ENCODE data around the gene VPS37C.
"Not testable (repeated sequence)": the region's sequence is repeated elsewhere in the genome, so short reads cannot be mapped to it uniquely, and the experiment has no call there.

VPS37C gene

DNA sequence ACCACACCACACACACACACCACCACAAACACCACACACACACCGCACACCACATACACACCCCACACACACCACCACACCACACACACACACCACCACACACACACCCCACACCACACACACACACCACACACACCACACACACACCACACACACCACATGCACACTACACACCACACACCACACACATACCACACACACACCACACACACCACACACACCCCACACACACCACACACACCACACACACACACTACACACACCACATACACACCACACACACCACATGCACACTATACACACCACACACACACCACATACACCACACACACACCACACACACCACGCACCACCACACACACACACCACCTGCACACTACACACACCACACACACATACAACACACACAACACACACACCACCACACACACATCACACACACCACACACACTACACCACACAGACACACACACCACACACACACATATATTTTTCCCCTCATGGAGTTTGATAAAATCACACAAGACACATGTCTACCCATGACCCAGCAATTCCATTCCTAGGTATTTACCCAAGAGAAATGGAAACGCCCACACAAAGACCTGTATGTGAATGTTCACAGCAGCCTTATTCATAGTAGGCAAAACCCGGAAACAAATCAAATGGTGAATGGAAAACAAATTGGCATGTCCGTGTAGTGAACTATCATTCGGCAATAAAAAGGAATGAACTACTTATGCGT is 44.6 kb downstream of the VPS37C start:
- no peak for DNase-seq (ENCODE audit: low spot score)

DNA sequence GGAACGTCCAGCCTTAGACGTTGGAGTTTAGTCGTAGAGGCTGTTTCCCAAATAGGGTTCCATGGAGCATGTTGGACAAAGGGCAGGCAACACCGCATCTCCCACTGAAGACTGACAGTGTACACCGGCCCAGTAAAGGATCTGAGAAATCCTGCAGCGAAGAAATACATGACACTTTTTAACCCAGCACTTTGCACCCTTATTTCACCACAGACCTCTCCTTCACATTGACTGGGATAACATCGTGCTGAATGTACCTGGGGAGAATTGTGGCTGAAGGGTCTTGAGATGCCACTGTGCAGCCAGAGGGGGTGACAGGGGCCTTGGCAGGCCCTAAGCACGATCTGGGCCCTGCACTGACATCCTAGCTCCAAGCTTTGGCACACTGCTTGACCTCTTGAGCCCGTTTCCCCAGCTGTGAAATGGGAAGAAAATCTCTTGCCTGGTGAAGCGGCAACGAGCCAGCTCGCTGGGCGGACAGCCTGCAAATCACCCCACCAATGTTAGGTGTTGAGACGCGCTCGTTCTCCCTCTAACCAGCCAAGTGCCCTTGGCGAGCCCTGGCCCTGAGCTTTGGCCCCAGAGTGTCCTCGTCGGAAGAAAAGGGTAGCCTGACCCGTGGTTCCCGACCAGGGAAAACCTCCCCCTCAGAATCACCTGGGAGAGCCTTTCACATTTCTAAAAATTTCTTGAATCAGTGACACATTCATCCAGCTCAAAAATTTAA is 45.6 kb downstream of the VPS37C start:
- no peak for DNase-seq (ENCODE audit: low spot score)

DNA sequence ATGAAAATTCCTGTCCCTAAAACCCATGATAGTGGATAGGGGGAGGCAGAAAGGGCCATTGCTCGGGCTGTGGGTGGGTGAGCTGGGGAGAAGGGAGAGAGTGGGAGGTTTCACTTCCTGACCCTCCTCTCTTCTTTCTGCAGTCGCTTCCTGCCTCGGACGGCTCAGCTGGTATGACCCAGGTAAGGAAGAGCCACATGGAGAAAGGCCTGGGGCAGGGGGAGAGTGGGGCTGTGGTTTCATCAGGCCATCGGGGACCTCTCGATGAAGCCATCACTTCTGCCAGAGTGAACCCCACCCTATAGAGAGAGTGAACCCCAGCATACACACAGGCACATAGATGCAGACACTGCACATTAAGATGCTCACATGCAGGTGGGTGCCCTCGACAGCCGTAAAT is 46.3 kb downstream of the VPS37C start:
- DNase-seq (ENCODE audit: low spot score) = no peak

DNA sequence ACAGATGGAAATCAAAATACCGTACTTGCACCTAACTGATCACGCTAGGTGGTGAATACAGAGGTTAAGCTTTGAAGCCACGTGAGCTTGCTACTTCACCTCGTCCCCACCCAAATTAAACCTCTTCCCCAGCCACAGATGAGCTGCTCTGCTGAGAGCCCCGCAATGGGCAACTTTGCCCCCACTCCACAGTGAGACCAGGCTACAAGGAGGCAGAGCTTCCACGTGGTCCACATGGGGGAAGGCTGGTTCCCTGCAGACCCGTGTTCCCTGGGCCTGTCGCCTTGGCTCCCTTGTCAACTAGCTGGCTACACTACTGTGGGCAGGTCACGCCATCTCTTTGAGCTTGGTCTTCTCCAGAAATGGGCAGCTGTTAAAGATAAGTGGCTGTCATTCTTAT is 48.0 kb downstream of the VPS37C start:
- DNase-seq (ENCODE audit: low spot score) = no peak

DNA sequence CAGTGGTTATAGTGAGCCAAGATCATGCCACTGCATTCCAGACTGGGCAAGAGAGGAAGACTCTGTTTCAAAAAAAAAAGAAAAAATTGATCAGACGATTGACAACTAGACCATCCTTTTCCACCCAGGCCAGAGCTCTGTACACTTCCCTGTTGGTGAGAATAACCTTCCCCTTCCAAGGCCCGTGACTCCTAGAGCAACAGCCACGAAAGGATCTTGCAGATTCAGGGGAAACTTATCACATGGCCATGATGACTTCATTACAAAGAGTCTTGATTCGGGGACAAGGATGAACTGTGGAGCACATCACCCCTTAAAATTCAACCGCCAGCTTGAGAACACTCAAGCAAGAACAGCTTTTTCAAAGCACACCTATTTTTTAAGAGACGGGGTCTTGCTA is 48.7 kb downstream of the VPS37C start:
- DNase-seq (ENCODE audit: low spot score) = no peak

DNA sequence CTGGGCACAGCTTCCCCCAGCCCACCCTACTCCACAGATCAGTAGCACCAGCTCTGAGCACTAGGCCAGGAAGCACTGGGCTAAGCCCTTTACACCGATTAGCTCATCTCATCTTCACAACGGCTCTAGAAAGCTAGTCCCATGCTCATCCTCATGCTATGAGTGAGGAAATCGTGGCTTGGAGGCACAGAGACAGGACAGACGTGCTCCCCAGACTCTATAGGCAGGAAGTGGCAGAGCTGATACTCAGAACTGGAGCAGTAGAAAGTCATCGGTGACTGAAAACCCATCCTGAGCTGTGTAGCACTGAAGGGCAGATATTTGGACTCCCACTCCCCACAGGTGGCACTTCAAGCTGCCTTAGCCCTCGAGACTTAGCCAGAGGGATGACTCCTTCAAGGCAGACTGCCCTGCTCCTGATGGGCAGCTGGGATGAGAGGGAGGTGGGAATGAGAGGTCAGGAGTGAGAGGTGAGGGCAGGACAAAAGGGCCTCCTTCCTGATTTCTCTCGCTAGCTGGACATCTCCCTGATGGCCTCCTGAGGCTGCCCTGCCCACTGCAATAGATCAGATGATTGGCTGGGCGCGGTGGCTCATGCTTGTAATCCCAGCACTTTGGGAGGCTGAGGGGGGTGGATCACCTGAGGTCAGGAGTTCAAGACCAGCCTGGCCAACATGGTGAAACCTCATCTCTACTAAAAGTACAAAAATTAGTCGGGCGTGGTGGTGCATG is 49.3 kb downstream of the VPS37C start:
- no peak for DNase-seq (ENCODE audit: low spot score)

DNA sequence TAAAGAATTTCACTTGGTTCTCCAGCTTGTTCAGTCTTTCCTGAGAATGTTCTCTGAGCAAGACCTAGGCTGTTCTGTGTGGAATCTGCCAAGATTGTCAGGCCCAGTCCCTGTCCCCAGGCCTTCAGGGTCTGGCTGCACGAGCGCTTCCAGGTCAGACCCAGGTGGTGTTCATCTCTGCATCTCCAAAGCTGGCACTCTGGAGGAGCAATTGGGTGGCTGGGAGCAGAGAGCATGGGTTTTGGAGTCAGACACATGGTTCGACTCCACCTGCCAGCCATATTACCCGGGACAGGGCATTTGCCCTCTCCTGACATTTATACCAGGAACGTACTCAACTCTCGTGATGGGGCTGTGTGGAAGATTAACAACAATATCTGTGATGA is 50.2 kb downstream of the VPS37C start:
- no peak for DNase-seq (ENCODE audit: low spot score)

DNA sequence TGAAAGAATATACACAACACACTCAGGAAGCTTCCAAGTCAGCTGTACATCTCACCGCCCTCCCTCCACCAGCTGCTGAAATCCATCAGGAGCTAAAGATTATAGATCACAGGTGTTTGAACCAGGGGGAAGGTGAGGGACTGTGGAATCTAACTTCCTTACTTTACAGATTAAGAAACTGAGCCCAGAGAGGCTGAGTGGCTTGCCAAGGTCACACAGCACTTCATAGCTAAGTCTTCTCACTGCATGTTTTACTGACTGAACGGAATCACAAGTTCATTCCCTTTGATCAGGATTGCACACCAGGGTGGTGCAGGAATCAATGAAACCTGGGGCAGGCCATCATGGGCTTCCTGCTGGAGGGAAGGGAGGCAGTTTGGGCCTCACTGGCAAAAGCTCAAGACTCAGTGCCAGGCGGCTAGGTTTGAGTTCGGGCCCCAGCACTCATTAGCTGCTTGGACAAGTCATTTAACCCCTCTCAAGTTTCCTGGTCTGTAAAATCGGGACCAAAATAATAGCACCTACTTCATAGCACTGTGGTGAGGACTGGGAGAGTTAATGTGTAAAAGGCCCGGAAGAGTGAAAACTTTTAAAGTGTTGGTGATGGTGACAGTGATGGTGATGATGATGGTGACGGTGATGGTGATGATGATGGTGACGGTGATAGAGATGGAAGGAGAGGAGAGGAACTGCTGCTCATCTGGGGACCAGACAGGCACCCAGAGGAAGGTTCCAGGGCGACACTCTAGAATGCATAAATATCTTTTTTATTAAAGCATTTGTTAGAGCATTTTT is 50.8 kb downstream of the VPS37C start:
- DNase-seq (ENCODE audit: low spot score) = no peak

DNA sequence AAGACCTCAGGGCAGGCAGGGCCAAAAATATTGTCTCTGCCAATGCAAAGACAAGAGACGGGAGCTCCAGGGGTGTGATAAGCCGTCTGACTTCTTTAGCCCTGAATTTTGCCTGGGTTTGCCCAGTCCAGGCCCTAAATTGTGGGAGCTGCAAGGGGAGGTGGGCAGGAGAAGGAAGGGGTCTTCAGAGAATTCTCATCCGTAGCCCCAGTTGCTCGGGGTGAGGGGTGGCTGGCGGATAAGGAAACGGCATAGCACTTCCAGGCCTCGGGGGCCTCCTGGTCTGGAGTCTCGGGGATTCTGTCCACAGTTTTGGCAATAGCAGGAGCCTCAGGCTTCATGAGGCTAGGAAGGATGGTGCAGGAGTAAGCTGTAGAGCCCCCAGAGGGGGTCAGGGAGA is 51.6 kb downstream of the VPS37C start:
- DNase-seq (ENCODE audit: low spot score) = no peak

DNA sequence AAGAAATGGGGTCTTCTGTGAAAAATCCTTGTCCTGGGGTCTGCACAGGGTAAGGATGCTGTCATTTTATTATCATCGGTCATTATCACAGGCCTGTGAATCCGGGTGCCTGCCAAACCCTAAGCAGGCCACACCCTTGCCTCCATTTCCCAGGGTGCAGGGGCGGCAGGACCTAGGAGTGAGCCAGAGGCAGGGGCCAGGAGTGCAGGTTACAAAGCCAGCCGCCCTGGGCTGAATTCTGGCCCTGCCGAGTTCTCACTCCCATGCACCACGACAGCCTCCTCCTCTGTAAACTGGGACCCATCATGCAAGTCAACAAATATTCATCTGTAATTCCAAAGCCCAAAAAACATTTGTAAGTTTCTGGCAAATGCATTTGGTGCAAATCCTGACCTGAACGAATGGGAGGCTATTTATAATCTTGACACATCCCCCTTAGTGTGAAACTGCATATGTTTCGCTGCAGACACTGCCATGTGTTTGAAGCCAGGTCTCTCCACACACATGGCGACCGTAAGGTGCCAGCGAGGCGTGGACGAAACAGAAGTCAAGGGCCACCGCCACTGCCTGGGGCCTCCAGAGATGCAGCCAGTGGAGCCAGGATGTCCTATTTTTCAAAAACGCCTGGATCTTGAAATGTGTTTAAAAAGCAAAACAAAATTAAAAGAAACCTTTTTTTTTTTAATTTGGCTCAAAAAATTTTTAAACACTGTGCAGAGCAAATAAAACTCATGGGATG is 52.2 kb downstream of the VPS37C start:
- DNase-seq (ENCODE audit: low spot score) = no peak

DNA sequence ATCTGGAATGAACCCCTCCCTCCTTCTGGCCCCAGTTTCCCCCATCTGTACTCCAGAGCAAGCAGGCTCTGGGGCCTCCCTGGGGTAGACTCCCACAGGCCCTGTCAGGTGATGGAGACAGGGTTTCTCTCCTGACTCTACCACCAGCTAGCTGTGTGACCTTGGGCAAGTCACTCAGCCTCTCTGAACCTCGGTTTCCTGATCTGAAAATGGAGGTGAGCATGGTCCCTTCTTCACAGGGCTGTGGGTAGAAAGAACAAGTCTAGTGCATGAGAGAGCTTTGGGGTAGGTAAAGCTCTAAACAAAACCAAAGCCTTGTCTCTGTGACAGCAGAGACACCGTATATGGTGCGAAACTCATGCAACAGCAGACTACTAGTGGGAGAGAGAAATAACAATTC is 53.3 kb downstream of the VPS37C start:
- DNase-seq (ENCODE audit: low spot score) = no peak

DNA sequence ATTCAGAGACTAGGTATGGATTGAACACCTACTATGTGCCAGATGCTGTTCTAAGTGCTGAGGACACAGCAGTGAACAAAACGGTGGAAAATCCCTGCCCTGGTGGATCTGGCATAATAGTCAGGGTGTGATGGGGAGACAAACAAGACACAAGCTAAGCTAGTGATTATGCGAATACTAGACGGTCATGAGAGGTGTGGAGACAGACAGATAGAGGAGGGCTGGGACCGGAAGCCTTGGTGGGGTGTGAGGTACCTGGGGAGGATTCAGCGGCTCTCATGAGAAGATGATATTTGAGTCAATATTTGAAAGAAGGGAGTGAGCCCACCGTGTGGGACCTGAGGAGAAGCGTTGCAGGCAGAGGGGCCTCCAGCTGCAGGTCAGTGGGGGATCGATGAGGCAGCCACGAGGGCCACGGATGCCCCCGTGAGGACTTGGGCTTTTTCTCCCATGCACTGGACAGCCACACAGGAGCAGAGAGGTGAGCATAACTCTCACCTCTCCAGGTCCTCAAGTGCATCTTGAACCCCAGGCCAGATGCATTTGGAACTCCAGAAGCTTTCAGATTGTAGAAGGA is 54.2 kb downstream of the VPS37C start:
- no peak for DNase-seq (ENCODE audit: low spot score)

DNA sequence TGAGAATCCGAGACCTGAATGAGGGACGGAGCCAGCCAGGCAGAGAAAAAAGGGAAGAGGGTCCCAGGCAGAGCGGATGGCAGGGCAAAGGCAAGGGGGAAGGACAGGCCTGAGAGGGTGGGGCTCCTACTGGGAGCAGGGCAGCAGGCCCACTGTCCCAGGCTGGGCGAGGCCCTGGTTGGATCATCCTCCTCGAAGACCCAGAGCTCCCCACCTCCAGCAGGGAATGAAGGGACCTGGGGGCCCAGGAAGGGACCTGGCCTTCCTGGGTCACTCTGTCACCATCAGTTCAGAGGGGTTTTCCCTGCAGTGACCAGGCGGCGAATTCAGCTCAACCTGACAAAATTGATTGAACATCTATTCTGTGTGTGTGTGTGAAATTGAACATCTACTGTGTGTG is 54.9 kb downstream of the VPS37C start:
- DNase-seq (ENCODE audit: low spot score) = no peak

DNA sequence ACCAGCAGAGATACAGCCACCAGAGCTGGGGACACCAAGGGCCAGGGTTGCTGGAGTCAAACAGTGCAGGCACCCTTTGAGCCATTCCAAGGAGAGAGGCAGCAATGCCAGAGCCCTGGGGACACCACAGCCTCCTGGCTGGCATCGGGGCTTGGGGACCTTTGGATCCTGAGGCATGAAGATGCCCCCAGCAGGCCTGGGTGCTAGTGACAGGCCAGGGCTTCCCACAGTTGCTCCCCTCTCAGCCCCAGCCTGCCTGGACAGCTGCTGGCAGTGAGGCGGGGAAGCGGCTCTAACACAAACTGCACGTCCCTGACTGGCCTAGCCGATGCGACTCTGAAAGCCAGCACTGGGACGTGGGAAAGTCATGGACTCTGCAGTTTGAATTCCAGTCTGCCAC is 56.3 kb downstream of the VPS37C start:
- DNase-seq (ENCODE audit: low spot score) = no peak

DNA sequence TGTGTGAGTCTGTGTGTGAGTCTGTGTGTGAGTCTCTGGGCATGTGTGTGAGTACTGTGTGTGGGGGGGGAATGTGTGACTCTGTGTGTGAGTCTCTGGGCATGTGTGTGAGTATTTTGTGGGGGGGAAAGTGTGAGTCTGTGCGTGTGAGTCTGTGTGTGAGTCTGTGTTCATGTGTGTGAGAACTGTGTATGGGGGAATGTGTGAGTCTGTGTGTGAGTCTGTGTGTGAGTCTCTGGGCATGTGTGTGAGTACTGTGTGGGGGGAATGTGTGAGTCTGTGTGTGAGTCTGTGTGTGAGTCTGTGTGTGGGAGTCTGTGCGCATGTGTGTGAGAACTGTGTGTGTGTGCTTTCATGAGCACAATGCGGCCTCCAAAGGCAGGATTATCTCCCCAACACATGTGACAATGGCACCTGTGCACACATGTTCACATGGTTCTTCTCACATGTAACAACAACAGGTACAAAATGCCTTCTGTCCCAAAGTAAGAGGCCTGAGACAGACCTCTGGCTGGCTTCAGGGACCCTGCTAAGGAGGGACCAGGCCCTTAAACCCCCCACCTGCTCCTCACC is 57.3 kb downstream of the VPS37C start:
- DNase-seq (ENCODE audit: low spot score) = no peak

DNA sequence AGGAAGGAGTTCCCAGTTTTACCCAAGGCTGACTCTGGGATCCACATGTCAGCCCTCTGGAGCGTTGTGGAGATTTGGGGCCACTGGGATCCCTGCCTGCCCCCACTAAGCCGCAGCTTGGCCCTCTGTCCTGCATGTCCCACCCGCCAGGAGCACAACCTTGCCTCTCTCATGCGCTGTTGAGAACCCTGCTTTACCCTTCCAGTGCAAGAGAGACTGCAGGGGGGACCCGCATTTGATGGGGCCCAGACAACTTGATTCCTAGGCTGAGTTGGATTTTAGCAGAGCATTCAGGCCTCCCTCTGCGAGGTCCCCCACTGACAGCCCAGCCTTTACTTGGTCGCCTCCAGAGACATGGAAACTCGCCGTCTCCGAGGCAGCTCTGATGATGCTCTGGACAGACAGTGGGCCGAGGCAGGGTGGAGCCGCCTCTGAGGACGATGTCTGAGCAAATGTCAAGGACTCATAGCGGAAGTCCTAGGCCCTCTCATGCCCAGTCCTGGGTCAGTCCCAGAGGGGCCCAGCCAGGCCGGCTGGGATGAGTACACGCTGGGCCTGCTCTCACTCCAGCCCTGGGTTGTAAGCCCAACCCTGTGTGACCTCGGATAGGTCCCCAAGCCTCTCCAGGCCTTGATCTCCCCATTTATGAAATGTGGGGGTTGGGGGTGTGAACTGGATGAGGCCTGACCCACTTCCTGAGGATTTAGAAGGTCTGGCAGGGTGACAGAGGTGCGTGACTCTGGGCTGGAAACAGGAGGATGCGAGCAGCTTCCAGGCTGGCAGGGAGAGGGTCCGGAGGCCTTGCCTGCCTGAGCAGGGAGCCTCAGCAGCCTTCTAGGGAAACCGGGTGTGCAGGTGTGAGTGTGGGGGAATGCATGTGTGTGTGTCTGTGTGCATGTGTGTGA is 58.3 kb downstream of the VPS37C start:
- DNase-seq (ENCODE audit: low spot score) = no peak

DNA sequence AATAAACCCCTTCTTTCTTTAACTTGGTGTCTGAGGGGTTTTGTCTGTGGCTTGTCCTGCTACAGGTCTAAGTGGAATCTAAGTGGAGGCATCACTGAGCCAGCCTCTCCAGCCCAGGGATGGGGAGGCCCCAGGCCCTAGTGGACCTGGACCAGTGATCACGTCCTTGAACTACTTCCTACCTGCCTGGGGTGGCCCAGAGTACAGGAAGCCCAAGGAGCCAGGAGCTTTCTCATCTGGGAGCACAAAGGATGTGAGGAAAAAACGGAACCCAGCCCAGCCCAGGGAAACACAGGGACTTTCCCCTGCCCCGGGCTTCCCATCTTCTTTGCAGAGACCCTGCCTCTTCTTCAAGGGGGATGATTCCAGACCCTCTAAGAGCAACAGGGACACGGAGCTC is 62.4 kb downstream of the VPS37C start:
- no peak for DNase-seq (ENCODE audit: low spot score)

DNA sequence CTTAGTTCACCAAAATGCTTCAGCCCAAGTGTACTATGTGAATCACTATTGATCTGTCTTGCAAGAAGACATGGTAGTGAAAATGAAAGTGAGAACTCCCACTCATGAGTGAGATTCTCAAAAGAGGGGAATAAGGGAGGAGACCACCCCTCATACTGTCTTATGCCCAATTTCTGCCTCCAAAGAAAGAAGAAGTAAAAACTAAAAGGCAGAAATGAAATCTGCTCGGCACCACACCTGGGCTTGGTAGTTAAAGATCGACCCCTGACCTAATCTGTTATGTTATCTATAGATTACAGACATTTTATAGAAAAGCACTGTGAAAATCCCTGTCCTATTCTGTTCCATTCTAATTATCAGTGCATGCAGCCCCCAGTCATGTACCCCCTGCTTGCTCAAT is 63.0 kb downstream of the VPS37C start:
- DNase-seq (ENCODE audit: low spot score) = not testable (repeated sequence)

DNA sequence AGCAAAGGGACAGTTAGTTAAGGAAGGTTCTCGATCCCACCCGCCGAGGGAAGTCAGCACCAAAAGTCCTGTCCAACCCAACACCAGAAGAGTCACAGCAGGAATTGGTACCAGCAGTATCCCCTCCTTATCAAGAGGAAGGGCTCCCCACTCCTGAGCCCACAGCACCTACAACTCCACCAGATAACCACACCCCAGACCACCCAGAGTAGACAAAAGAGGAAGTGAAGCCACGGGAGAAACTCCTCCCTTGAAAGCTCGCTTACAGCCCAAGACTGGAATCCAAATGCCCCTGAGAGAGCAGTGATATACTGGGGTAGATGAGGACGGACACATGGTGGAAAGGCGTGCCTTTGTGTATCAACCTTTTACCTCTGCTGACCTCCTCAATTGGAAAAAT is 66.2 kb downstream of the VPS37C start:
- no peak for DNase-seq (ENCODE audit: low spot score)

DNA sequence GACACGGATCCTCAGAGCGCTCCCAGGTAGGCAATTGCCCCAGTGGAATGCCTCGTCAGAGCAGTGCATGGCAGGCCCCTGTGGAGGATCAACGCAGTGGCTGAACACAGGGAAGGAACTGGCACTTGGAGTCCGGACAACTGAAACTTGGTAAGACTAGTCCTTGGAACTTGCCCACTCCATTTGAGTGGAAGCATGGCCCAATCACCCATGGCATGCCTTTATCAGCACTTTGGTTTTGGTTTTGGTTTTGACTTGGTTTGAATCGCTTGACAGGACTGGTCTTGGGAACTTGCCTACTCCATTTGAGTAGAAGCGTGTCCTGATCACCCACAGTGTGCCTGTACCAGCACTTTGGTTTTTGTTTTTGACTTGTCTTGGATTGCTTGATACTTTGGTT is 67.1 kb downstream of the VPS37C start:
- not testable (repeated sequence) for DNase-seq (ENCODE audit: low spot score)

Measured in HuH-7.5 (cell line).